NB4 (cell line): Measurements from ENCODE around the gene DENND2D.

ENCODE experiments used
- DNase-seq: peaks from one replicate; pipeline ENCODE4 v3.0.0; 2010; ENCODE audit warnings: low read depth
- H3K4me3 ChIP-seq: one replicate; pipeline ENCODE4 v1.5.1; 2011; ENCODE audit warnings: mild to moderate bottlenecking, low read depth, low read length, moderate library complexity
- MYC ChIP-seq: IDR thresholded peaks from 2 replicates; pipeline ENCODE4 v1.6.1; 2011; ENCODE audit warnings: low read depth, low read length
- POLR2A ChIP-seq: IDR thresholded peaks from 2 replicates; pipeline ENCODE4 v1.6.1; 2011; ENCODE audit warnings: mild to moderate bottlenecking; ENCODE audit not compliant: insufficient read length; ENCODE audit errors: extremely low read depth
- TF ChIP-seq, protein P1 (sequence below): IDR thresholded peaks from 2 replicates; pipeline ENCODE4 v1.6.1; 2011; ENCODE audit warnings: low read depth, low read length
- TF ChIP-seq, protein P2 (sequence below): IDR thresholded peaks from one replicate; pipeline ENCODE4 v1.5.1; 2012; ENCODE audit warnings: low read depth, low read length

The DENND2D gene

GRCh38 chr1:111139956-111140679, 60.3 kb downstream of the DENND2D start, which contains the start of the genes CEPT1 and DRAM2:
TSS of gene CEPT1 (plus strand) at chr1:111140223. CDS start at chr1:111147715, 7,492 bp downstream.
TSS of gene DRAM2 (minus strand) at chr1:111140093. CDS start at chr1:111131554, 8,539 bp downstream.
- H3K4me3 ChIP-seq = peak within 1 kb of the TSS; percentile 88
- TF ChIP-seq MYC (peak; percentile 11; the same call in 1 of the 2 replicates), POLR2A (peak; percentile 84)
- TF ChIP-seq, protein P1, sequence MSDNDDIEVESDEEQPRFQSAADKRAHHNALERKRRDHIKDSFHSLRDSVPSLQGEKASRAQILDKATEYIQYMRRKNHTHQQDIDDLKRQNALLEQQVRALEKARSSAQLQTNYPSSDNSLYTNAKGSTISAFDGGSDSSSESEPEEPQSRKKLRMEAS = peak; percentile 54; the same call in 1 of the 2 replicates
- TF ChIP-seq, protein P2, sequence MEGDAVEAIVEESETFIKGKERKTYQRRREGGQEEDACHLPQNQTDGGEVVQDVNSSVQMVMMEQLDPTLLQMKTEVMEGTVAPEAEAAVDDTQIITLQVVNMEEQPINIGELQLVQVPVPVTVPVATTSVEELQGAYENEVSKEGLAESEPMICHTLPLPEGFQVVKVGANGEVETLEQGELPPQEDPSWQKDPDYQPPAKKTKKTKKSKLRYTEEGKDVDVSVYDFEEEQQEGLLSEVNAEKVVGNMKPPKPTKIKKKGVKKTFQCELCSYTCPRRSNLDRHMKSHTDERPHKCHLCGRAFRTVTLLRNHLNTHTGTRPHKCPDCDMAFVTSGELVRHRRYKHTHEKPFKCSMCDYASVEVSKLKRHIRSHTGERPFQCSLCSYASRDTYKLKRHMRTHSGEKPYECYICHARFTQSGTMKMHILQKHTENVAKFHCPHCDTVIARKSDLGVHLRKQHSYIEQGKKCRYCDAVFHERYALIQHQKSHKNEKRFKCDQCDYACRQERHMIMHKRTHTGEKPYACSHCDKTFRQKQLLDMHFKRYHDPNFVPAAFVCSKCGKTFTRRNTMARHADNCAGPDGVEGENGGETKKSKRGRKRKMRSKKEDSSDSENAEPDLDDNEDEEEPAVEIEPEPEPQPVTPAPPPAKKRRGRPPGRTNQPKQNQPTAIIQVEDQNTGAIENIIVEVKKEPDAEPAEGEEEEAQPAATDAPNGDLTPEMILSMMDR = no peak
- peak; percentile 97 for DNase-seq

DNA sequence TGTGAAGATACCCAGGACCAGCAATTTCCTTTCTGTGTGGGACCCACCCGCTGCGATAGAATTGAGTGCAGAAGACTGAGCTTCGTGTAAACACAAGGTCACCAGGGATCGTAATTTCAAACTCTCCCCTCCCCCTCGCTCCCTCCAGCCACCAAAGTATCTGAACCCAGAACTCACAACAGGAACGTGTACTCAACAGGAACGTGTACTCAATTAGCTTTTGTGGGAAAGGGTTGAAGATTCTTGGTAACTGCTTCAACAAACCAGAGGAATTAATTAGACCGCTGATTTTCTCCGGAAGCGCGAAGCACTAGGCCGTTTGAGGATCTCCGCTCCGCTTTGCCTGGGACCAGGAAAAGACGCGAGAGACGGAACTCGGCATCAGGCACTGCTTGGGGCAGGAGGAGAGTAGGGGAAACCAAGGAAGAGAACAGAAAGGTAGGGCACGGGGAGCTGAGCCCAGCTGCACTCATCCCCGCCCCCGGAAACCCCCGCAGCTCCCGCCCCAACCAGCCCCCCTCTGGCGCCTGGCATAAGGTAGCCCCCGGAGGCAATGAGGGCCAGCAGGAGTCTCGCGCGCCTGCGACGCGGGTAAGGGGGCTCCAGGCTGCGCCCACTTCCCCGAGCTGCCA, 61.0 kb downstream of the DENND2D start:
- TF ChIP-seq, protein P1 = no peak
- TF ChIP-seq POLR2A (no peak), MYC (no peak)
- TF ChIP-seq, protein P2 = no peak
- H3K4me3 ChIP-seq = peak overlapping the region; percentile 88
- peak; percentile 80 for DNase-seq
